ENCODE data around the gene PI4KA.
"Not testable (repeated sequence)": the region's sequence is repeated elsewhere in the genome, so short reads cannot be mapped to it uniquely, and the experiment has no call there.

DNA sequence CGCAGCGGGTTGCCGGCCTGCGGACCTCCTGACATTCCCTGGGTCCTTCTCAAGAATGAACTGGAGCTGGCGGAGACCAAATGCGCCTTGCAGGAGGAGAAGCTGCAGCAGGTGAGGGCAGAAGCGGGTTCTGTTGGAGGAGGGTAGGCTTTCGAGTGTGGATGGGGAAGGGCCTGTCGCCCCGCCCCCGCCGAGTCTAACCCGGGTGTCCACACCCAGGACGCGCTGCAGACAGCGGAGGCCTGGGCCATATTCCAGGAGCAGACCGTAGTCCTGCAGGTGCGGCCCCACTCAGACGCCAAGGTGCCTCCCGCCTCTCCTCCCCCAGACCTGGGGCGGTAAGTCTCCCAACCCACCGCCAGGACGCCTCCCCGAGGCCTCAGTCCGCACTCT, 155.2 kb downstream of the PI4KA start:
- TF ChIP-seq CTCF (IDR thresholded peaks at IDR 0.05; ENCODE audit: low read depth, low read length, poor library complexity, severe bottlenecking); EZH2phosphoT487 (IDR thresholded peaks at IDR 0.05; ENCODE audit: borderline replicate concordance, low read length): not testable (repeated sequence)
